H9 (cell line): ENCODE measurements around the gene PPIL6. TPM values are rescaled to one million over a fixed set of nuclear protein-coding genes. Genes with fewer than 3 reads are reported as not detected.

Experiments
- DNase-seq: peaks from one replicate; pipeline ENCODE4 v3.0.0-alpha.2; 2017
- H2AFZ ChIP-seq: one replicate; pipeline ENCODE4 v1.6.1; 2013; ENCODE audit warnings: mild to moderate bottlenecking, low read length, control low read depth, moderate library complexity
- H2AK5ac ChIP-seq: 2 replicates; pipeline ENCODE4 v1.6.1; 2013; ENCODE audit warnings: low read length, control low read depth, mixed read lengths; ENCODE audit not compliant: insufficient read length
- H2BK120ac ChIP-seq: one replicate; pipeline ENCODE4 v1.6.1; 2013; ENCODE audit warnings: low read depth, mild to moderate bottlenecking, low read length, control low read depth, inconsistent platforms; ENCODE audit not compliant: poor library complexity, severe bottlenecking
- H2BK12ac ChIP-seq: 2 replicates; pipeline ENCODE4 v1.6.1; 2013; ENCODE audit warnings: low read length, control low read depth, mixed read lengths, low read depth; ENCODE audit not compliant: insufficient read length
- H2BK15ac ChIP-seq: 2 replicates; pipeline ENCODE4 v1.6.1; 2013; ENCODE audit warnings: low read depth, low read length, control low read depth
- H2BK20ac ChIP-seq: one replicate; pipeline ENCODE4 v1.6.1; 2013; ENCODE audit warnings: low read depth, mild to moderate bottlenecking, low read length, control low read depth, inconsistent platforms; ENCODE audit not compliant: poor library complexity, severe bottlenecking
- H2BK5ac ChIP-seq: 2 replicates; pipeline ENCODE4 v1.6.1; 2013; ENCODE audit warnings: low read length, control low read depth, mixed read lengths; ENCODE audit not compliant: insufficient read length
- H3K14ac ChIP-seq: 2 replicates; pipeline ENCODE4 v1.6.1; 2013; ENCODE audit warnings: low read length, control low read depth; ENCODE audit not compliant: insufficient read depth
- H3K18ac ChIP-seq: 2 replicates; pipeline ENCODE4 v1.6.1; 2013; ENCODE audit warnings: low read depth, mild to moderate bottlenecking, mixed read lengths, low read length, control low read depth; ENCODE audit not compliant: insufficient read length
- H3K23ac ChIP-seq: 2 replicates; pipeline ENCODE4 v1.6.1; 2013; ENCODE audit warnings: low read length, control low read depth, mixed read lengths, low read depth; ENCODE audit not compliant: insufficient read length
- H3K23me2 ChIP-seq: 2 replicates; pipeline ENCODE4 v1.6.1; 2013; ENCODE audit warnings: low read depth, mild to moderate bottlenecking, mixed read lengths, low read length, control low read depth; ENCODE audit not compliant: insufficient read length, poor library complexity, severe bottlenecking
- H3K27ac ChIP-seq: 2 replicates; pipeline ENCODE4 v1.5.1; 2013; ENCODE audit warnings: low read length, control low read depth, mixed read lengths, low read depth; ENCODE audit not compliant: insufficient read length
- H3K27me3 ChIP-seq: 2 replicates; pipeline ENCODE4 v1.6.1; 2013; ENCODE audit warnings: low read length, control low read depth, inconsistent platforms; ENCODE audit not compliant: insufficient read depth
- H3K4ac ChIP-seq: 2 replicates; pipeline ENCODE4 v1.6.1; 2013; ENCODE audit warnings: low read depth, mild to moderate bottlenecking, control low read depth, inconsistent platforms, low read length, moderate library complexity
- H3K4me1 ChIP-seq: 2 replicates; pipeline ENCODE4 v1.6.1; 2013; ENCODE audit warnings: low read length, control low read depth, inconsistent platforms; ENCODE audit not compliant: insufficient read depth
- H3K4me2 ChIP-seq: 2 replicates; pipeline ENCODE4 v1.6.1; 2013; ENCODE audit warnings: low read length, control low read depth, mixed read lengths; ENCODE audit not compliant: insufficient read length, insufficient read depth
- H3K56ac ChIP-seq: 2 replicates; pipeline ENCODE4 v1.6.1; 2013; ENCODE audit warnings: low read depth, mild to moderate bottlenecking, mixed read lengths, low read length, control low read depth; ENCODE audit not compliant: insufficient read length
- H3K79me1 ChIP-seq: 2 replicates; pipeline ENCODE4 v1.6.1; 2013; ENCODE audit warnings: low read depth, mild to moderate bottlenecking, moderate library complexity, low read length, control low read depth, inconsistent platforms; ENCODE audit not compliant: insufficient read depth, poor library complexity, severe bottlenecking
- H3K79me2 ChIP-seq: 2 replicates; pipeline ENCODE4 v1.6.1; 2013; ENCODE audit warnings: low read length, control low read depth, inconsistent platforms; ENCODE audit not compliant: insufficient read depth
- H3K9ac ChIP-seq: 2 replicates; pipeline ENCODE4 v1.6.1; 2013; ENCODE audit warnings: low read length, control low read depth, mixed read lengths; ENCODE audit not compliant: insufficient read length; ENCODE audit errors: extremely low read depth
- H3K9me3 ChIP-seq: one replicate; pipeline ENCODE4 v1.6.1; 2013; ENCODE audit warnings: low read depth, low read length, inconsistent platforms; ENCODE audit not compliant: control insufficient read depth
- H3T11ph ChIP-seq: one replicate; pipeline ENCODE4 v1.6.1; 2013; ENCODE audit warnings: mild to moderate bottlenecking, low read length, control low read depth, inconsistent platforms
- H4K20me1 ChIP-seq: one replicate; pipeline ENCODE4 v1.6.1; 2013; ENCODE audit not compliant: control insufficient read depth, insufficient read length, insufficient read depth
- H4K5ac ChIP-seq: 2 replicates; pipeline ENCODE4 v1.6.1; 2013; ENCODE audit warnings: low read depth, mild to moderate bottlenecking, mixed read lengths, low read length, control low read depth; ENCODE audit not compliant: insufficient read length
- H4K8ac ChIP-seq: replicated peaks from 2 replicates; pipeline ENCODE4 v1.6.1; 2013; ENCODE audit warnings: low read length, control low read depth, mixed read lengths, low read depth; ENCODE audit not compliant: insufficient read length
- H4K91ac ChIP-seq: 2 replicates; pipeline ENCODE4 v1.6.1; 2013; ENCODE audit warnings: low read depth, mild to moderate bottlenecking, moderate library complexity, mixed read lengths, low read length, control low read depth; ENCODE audit not compliant: insufficient read length
- H3K27ac Mint-ChIP-seq, 3 experiments: 2 replicates in 2 of 3; 3 replicates in 1 of 3; pipeline ENCODE4 v1.8.0; 2020 to 2021; ENCODE audit warnings: mixed read lengths in 3 of 3, mild to moderate bottlenecking in 1 of 3, moderate library complexity in 1 of 3
- H3K27me3 Mint-ChIP-seq: 2 replicates; pipeline ENCODE4 v1.8.0; 2021; ENCODE audit warnings: low read depth, mild to moderate bottlenecking, moderate library complexity, mixed read lengths
- H3K36me3 Mint-ChIP-seq, 3 experiments: 2 replicates in 2 of 3; 3 replicates in 1 of 3; pipeline ENCODE4 v1.8.0; 2020 to 2021; ENCODE audit warnings: low read depth in 3 of 3, mixed read lengths in 3 of 3; ENCODE audit not compliant: insufficient read depth in 1 of 3
- H3K4me1 Mint-ChIP-seq, 2 experiments: 2 replicates each; pipeline ENCODE4 v1.8.0; 2020; ENCODE audit warnings: mixed read lengths in 2 of 2
- H3K4me3 Mint-ChIP-seq, 2 experiments: 2 replicates in 1 of 2; 3 replicates in 1 of 2; pipeline ENCODE4 v1.8.0; 2020 to 2021; ENCODE audit warnings: mild to moderate bottlenecking in 2 of 2, mixed read lengths in 2 of 2, moderate library complexity in 1 of 2
- H3K9me3 Mint-ChIP-seq, 2 experiments: 2 replicates in 1 of 2; 3 replicates in 1 of 2; pipeline ENCODE4 v1.8.0; 2020; ENCODE audit warnings: mild to moderate bottlenecking in 2 of 2, mixed read lengths in 2 of 2, moderate library complexity in 1 of 2
- CTCF ChIP-seq: fragments of 200-600 bp; sonication (generic); conservative IDR thresholded peaks from 3 replicates; pipeline ENCODE4 v1.8.0; 2021; ENCODE audit warnings: antibody characterized with exemption, mild to moderate bottlenecking
- WGBS: extraction: QIAGEN DNeasy Blood & Tissue Kit; methylation state at CpG from one replicate; pipeline ENCODE4 v1.1.7; 2013; ENCODE audit warnings: missing lambda C conversion rate, low lambda C conversion rate, mixed read lengths; ENCODE audit not compliant: insufficient read length; ENCODE audit errors: extremely low coverage; 5-methylcytosine and 5-hydroxymethylcytosine counted together
- total RNA-seq: library from RNA; stranded (reverse); gene quantifications from 2 replicates; pipeline ENCODE4 v1.2.1, GENCODE V29; 2021

PPIL6 gene
- total RNA-seq, 1 experiment from 2014 or later: 1.0 TPM

GRCh38 chr6:109477725-109478124 lies 37.3 kb upstream of the PPIL6 start:
- Histone ChIP-seq H3K23me2 (no peaks in the 10 kb centered on the region), H3K14ac (no peak overlapping the region), H3T11ph (no peak overlapping the region), H4K20me1 (no peaks in the 10 kb centered on the region), H3K9me3 (no peaks in the 10 kb centered on the region), H2AFZ (no peak overlapping the region), H2BK5ac (no peak overlapping the region), H3K23ac (no peak overlapping the region), H3K79me2 (peaks cover 31% of the 10 kb centered on the region; the same call in 1 of the 2 replicates), H2AK5ac (no peak overlapping the region), H3K4me1 (peaks cover 13% of the 10 kb centered on the region; the same call in 1 of the 2 replicates), H4K5ac (no peak overlapping the region), H3K9ac (no peak overlapping the region), H3K4me2 (no peak overlapping the region), H3K27ac (no peak overlapping the region), H3K79me1 (peaks cover 2% of the 10 kb centered on the region), H4K91ac (no peak overlapping the region), H2BK20ac (no peak overlapping the region), H2BK12ac (no peak overlapping the region), H3K4ac (no peak overlapping the region), H2BK120ac (no peak overlapping the region), H2BK15ac (no peak overlapping the region), H3K27me3 (no peaks in the 10 kb centered on the region), H3K18ac (no peak overlapping the region), H4K8ac (no peak overlapping the region), H3K56ac (no peak overlapping the region)
- WGBS: no CpG with 5 or more reads among the region's 2 CpGs
- TF ChIP-seq CTCF: no peak
- no peak for DNase-seq
- H3K27ac Mint-ChIP-seq: peak overlapping the region; percentile 78 to 89 (median 87); a peak in 5 of 7 replicates
- H3K4me1 Mint-ChIP-seq: peaks cover 45% of the 10 kb centered on the region in 2 experiments
- peaks cover 38 to 88% (median 80%) of the 10 kb centered on the region in 3 experiments for H3K36me3 Mint-ChIP-seq
- no peaks in the 10 kb centered on the region for H3K27me3 Mint-ChIP-seq
- peak overlapping the region; percentile 53 to 54; a peak in 3 of 5 replicates for H3K4me3 Mint-ChIP-seq
- no peaks in the 10 kb centered on the region for H3K9me3 Mint-ChIP-seq
